ENCODE measurements around the gene SH3BP5L.

DNA sequence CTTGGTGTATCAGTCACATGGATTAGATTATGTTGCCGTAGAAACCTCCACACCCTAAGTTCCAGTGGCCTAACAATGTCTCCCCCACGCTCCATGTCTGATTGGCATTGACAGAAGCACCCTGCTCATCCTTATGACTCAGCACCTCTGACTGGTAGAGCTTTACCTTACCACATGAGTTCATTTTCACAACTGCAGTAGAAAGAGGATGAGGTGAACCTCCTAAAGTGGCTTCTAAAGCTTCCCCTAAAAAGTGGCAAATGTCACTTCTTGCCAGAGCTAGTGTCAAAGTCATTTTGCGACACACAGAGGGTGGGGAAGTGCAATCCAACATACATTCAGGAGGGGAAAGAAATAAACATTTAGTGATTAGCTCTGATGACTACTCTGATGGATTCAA, 39.6 kb downstream of the SH3BP5L start:
- TF ChIP-seq, protein P1, sequence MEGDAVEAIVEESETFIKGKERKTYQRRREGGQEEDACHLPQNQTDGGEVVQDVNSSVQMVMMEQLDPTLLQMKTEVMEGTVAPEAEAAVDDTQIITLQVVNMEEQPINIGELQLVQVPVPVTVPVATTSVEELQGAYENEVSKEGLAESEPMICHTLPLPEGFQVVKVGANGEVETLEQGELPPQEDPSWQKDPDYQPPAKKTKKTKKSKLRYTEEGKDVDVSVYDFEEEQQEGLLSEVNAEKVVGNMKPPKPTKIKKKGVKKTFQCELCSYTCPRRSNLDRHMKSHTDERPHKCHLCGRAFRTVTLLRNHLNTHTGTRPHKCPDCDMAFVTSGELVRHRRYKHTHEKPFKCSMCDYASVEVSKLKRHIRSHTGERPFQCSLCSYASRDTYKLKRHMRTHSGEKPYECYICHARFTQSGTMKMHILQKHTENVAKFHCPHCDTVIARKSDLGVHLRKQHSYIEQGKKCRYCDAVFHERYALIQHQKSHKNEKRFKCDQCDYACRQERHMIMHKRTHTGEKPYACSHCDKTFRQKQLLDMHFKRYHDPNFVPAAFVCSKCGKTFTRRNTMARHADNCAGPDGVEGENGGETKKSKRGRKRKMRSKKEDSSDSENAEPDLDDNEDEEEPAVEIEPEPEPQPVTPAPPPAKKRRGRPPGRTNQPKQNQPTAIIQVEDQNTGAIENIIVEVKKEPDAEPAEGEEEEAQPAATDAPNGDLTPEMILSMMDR (IDR thresholded peaks at IDR 0.05): no peak
- TF ChIP-seq POLR2A (IDR thresholded peaks at IDR 0.05): no peak
